BJ (cell line): ENCODE results near the gene UGDH. TPM values are rescaled to one million over a fixed set of nuclear protein-coding genes. Genes with fewer than 3 reads are reported as not detected.
A peak's percentile ranks its signal among the peaks of the same experiment; 100 is the strongest.

Source experiments
- CTCF ChIA-PET: fragments of 350-600 bp; formaldehyde crosslinking; extraction: SDS; loops from one replicate; lab custom pipeline; 2021; ENCODE audit warnings: antibody characterized with exemption, inconsistent platforms; lab: Yijun Ruan, JAX
- POLR2A ChIA-PET: fragments of 300-600 bp; sonication (Branson Sonifier 250); formaldehyde crosslinking; extraction: SDS; loops from one replicate; lab custom pipeline; 2021; ENCODE audit warnings: antibody characterized with exemption; lab: Charles Lee
- DNase-seq: peaks from one replicate; pipeline ENCODE4 v3.0.0-alpha.2; 2011; ENCODE audit warnings: low read depth
- H3K27me3 ChIP-seq: 2 replicates; pipeline ENCODE4 v1.6.0; 2011; ENCODE audit warnings: low read length; ENCODE audit not compliant: control insufficient read depth, insufficient read depth
- H3K36me3 ChIP-seq: 2 replicates; pipeline ENCODE4 v1.5.1; 2011; ENCODE audit warnings: low read length; ENCODE audit not compliant: control insufficient read depth, insufficient read depth
- H3K4me3 ChIP-seq: 2 replicates; pipeline ENCODE4 v1.5.1; 2011; ENCODE audit warnings: low read depth, mild to moderate bottlenecking, control low read depth, low read length
- polyA minus RNA-seq: library from RNA; depleted of rRNA, polyadenylated mRNA; stranded (reverse); fragments of >200 nt; gene quantifications from 2 replicates; pipeline ENCODE4 v1.2.3, GENCODE V29; 2011; rRNA and poly(A)+ RNA removed
- polyA plus RNA-seq: library from polyadenylated mRNA; depleted of rRNA; stranded (reverse); fragments of >200 nt; gene quantifications from 2 replicates; pipeline ENCODE4 v1.2.3, GENCODE V29; 2011; rRNA removed
- TF ChIP-seq, protein P1 (sequence below): IDR thresholded peaks from 2 replicates; pipeline ENCODE4 v1.5.1; 2011; ENCODE audit warnings: low read depth, mild to moderate bottlenecking, control low read depth, inconsistent platforms, low read length, moderate library complexity; ENCODE audit not compliant: insufficient read depth

Gene UGDH
- polyA plus RNA-seq: 27.9 and 55.4 TPM in 2 replicates
- polyA minus RNA-seq: 36.9 and 39.4 TPM in 2 replicates

- TF ChIP-seq, protein P1, sequence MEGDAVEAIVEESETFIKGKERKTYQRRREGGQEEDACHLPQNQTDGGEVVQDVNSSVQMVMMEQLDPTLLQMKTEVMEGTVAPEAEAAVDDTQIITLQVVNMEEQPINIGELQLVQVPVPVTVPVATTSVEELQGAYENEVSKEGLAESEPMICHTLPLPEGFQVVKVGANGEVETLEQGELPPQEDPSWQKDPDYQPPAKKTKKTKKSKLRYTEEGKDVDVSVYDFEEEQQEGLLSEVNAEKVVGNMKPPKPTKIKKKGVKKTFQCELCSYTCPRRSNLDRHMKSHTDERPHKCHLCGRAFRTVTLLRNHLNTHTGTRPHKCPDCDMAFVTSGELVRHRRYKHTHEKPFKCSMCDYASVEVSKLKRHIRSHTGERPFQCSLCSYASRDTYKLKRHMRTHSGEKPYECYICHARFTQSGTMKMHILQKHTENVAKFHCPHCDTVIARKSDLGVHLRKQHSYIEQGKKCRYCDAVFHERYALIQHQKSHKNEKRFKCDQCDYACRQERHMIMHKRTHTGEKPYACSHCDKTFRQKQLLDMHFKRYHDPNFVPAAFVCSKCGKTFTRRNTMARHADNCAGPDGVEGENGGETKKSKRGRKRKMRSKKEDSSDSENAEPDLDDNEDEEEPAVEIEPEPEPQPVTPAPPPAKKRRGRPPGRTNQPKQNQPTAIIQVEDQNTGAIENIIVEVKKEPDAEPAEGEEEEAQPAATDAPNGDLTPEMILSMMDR: no peak
- Histone ChIP-seq H3K27me3 (no peaks in the 10 kb centered on the region), H3K36me3 (peaks cover 4% of the 10 kb centered on the region), H3K4me3 (peak within 1 kb of the TSS; percentile 79)
- CTCF ChIA-PET: interaction anchor here (0.5 kb wide), 1 partner anchor 158 kb away, joined by 3 read pairs; no protein-coding TSS in a partner anchor
- peak; percentile 93 for DNase-seq
- POLR2A ChIA-PET: interaction anchor here (0.5 to 1.2 kb wide), 5 partner anchors 21 to 448 kb away, joined by 3 to 8 read pairs (median 6); no protein-coding TSS in a partner anchor
These were observed at the start of gene UGDH for GRCh38 chr4:39527296-39528060. Gene UGDH (minus strand): TSS chr4:39527439. CDS start chr4:39521512, 5,927 bp downstream.

DNA sequence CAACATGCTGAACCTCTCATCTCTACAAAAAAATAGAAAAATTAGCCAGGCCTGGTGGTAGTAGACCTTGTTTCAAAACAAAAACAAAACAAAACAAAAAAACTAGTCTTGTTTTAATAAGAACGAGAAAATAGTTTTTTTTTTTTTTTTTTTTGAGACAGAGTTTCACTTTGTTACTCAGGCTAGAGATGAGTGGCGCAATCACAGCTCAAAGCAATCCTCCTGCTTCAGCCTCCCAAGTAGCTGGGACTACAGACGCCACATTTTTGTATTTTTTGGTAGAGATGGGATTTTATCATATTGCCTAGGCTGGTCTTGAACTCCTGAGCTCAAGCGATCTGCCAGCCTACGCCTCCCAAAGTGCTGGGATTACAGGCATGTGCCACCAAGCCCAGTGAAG is 47.7 kb upstream of the UGDH start:
- Histone ChIP-seq H3K27me3 (no peaks in the 10 kb centered on the region), H3K36me3 (no peaks in the 10 kb centered on the region), H3K4me3 (no peak overlapping the region)
- CTCF ChIA-PET: no interaction called here
- DNase-seq: no peak
- TF ChIP-seq, protein P1: no peak
- POLR2A ChIA-PET: no interaction called here

- no peaks in the 10 kb centered on the region for H3K27me3 ChIP-seq
- H3K4me3 ChIP-seq: no peak overlapping the region
- POLR2A ChIA-PET: no interaction called here
- CTCF ChIA-PET: interaction anchor here (0.7 kb wide), 1 partner anchor 22 kb away, joined by 3 read pairs; no protein-coding TSS in a partner anchor
- H3K36me3 ChIP-seq: no peaks in the 10 kb centered on the region
- TF ChIP-seq, protein P1: no peak
- no peak for DNase-seq
These were observed 44.3 kb upstream of the UGDH start for GRCh38 chr4:39571504-39571903.

- Histone ChIP-seq H3K4me3 (no peak overlapping the region), H3K36me3 (no peaks in the 10 kb centered on the region), H3K27me3 (no peaks in the 10 kb centered on the region)
- TF ChIP-seq, protein P1: no peak
- ChIA-PET CTCF (no interaction called here), POLR2A (no interaction called here)
- no peak for DNase-seq
These were observed 43.8 kb upstream of the UGDH start for GRCh38 chr4:39571054-39571453.

GRCh38 chr4:39569209-39569608 is 42.0 kb upstream of the UGDH start:
- ChIA-PET CTCF (no interaction called here), POLR2A (no interaction called here)
- Histone ChIP-seq H3K4me3 (no peak overlapping the region), H3K27me3 (no peaks in the 10 kb centered on the region), H3K36me3 (no peaks in the 10 kb centered on the region; the same call in 1 of the 2 replicates)
- no peak for DNase-seq
- TF ChIP-seq, protein P1: no peak
